Stimulated activated CD4-positive, alpha-beta T cell treated with anti-CD3 and anti-CD28 coated beads, Interleukin-15, amount 100 ng/mL, for 48 hours (primary cell): Measurements from ENCODE around the gene SLC15A2.
"Not testable (repeated sequence)": the region's sequence is repeated elsewhere in the genome, so short reads cannot be mapped to it uniquely, and the experiment has no call there.

Experiments
- DNase-seq, 2 donors: peaks; one replicate each; pipeline ENCODE4 v3.0.0-alpha.2; 2020; ENCODE audit warnings: low read depth in 2 of 2

SLC15A2 gene, protein sequence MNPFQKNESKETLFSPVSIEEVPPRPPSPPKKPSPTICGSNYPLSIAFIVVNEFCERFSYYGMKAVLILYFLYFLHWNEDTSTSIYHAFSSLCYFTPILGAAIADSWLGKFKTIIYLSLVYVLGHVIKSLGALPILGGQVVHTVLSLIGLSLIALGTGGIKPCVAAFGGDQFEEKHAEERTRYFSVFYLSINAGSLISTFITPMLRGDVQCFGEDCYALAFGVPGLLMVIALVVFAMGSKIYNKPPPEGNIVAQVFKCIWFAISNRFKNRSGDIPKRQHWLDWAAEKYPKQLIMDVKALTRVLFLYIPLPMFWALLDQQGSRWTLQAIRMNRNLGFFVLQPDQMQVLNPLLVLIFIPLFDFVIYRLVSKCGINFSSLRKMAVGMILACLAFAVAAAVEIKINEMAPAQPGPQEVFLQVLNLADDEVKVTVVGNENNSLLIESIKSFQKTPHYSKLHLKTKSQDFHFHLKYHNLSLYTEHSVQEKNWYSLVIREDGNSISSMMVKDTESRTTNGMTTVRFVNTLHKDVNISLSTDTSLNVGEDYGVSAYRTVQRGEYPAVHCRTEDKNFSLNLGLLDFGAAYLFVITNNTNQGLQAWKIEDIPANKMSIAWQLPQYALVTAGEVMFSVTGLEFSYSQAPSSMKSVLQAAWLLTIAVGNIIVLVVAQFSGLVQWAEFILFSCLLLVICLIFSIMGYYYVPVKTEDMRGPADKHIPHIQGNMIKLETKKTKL

DNA sequence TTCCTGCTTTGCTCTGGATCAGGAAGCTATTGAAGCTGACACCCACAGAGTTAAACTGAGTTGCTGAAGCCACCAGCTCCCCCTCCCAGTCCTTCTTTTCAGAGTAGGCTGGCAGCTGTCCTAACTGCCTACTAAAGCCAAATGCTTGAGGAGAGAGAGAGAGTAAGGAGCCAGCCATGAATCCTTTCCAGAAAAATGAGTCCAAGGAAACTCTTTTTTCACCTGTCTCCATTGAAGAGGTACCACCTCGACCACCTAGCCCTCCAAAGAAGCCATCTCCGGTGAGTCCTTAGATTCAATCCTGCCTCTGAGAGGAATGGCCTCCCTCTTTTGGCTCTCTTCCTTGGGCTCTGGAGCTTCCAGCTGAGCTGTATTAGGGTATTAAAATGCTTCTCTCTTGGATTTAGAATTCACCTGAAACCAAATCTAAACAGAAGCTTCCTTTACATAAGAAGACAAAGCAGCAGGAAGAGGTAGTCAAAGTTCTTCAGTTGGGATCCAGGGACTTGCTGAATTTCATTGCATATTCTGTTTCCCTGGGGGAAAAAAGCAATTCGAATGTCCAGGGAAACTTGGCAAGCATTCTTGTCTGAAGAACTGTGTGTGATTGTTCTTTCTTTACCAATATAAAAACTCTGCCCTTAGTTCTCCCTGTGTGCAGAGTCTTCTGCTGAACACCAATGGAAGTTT lies at the start of gene SLC15A2:
TSS of gene SLC15A2 (plus strand) at position 101 of the 690 bp plus-strand sequence. CDS start at position 177, 76 bp downstream.
- DNase-seq = no peak

DNA sequence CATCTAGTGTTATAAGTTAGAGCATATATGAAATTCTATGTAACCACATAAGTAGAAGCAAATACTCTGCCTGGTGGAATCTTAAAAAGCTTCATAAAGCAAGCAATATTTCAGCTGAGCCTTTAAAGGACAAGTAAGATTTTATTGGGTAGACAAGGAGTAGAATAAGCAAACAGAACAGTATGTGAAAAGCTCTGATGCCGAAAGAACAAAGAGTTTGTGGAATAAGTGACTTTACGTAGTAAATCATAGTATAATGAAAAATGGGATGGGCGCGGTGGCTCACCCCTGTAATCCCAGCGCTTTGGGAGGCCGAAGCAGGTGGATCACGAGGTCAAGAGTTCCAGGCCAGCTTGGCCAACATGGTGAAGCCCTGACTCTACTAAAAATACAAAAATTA lies 49.3 kb upstream of the SLC15A2 start:
- no peak for DNase-seq

DNA sequence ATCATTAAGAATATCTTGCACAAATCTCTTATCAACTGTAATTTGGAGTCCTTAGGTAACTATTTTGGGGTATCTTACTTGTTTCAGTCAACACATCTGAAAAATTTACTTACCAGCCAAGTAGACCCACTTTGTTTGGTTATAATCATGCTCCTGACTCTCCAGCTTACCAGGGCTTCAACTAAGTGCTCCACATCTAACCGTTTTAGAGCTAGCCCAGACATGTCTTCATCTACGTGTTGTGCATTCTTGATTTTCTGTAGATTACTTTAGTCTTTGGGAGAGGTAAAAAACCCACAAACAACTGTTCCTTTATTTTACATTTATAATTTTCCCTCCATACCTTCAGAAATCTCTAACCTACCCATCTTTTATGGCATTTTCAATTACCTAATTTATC lies 41.9 kb upstream of the SLC15A2 start:
- DNase-seq = no peak

DNA sequence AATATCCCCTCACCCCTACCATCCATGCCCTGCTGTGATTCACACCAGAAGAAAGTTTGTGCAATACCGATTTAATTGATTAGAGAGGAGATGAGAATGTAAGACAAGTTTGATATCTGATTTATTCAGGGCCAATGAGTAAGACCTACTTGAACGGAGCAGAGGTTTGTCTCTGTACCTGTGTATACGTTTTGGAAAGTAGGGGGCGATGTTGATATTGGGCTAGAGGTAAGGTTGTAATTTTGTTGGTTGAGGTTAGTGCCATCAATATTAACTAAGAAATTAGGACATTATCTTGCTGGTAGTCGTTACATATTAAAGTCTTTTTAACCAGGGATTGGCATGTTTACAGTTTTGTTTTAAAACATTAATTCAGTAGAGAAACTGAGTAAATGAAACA lies 38.6 kb upstream of the SLC15A2 start:
- no peak for DNase-seq

DNA sequence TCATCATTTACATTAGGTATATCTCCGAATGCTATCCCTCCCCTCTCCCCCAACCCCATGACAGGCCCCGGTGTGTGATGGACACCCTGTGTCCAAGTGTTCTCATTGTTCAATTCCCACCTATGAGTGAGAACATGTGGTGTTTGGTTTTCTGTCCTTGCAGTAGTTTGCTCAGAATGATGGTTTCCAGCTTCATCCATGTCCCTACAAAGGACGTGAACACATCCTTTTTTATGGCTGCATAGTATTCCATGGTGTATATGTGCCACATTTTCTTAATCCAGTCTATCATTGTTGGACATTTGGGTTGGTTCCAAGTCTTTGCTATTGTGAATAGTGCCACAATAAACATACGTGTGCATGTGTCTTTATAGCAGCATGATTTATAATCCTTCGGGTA lies 36.4 kb upstream of the SLC15A2 start:
- not testable (repeated sequence) for DNase-seq

DNA sequence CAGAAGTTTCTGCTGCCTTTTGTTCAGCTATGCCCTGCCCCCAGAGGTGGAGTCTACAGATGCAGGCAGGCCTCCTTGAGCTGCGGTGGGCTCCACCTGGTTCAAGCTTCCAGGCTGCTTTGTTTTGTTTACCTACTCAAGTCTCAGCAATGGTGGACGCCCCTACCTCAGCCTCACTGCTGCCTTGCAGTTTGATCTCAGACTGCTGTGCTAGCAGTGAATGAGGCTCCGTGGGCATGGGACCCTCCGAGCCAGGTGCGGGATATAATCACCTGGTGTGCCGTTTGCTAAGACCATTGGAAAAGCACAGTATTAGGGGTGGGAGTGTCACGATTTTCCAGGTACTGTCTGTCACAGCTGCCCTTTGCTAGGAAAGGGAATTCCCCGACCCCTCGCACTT lies 31.0 kb upstream of the SLC15A2 start:
- DNase-seq = not testable (repeated sequence)

DNA sequence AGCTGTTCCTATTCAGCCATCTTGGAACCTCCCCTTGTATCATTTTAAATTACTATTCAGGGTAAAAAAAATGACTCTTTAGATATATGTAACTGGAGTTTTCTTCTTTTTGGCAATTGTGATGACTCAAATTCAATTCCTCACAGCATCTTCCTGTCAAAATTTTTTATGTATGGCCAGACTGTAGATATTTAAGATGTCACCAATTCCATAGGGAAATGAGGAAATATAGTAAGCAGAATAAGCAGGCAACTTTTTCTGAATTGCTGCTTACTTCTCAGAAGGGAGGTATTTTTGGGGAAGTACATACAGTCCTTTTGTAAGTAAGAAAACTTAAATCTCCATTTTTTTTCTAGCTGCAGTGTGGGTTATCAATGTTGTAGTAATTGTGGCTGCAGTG lies 30.4 kb upstream of the SLC15A2 start:
- DNase-seq = no peak

DNA sequence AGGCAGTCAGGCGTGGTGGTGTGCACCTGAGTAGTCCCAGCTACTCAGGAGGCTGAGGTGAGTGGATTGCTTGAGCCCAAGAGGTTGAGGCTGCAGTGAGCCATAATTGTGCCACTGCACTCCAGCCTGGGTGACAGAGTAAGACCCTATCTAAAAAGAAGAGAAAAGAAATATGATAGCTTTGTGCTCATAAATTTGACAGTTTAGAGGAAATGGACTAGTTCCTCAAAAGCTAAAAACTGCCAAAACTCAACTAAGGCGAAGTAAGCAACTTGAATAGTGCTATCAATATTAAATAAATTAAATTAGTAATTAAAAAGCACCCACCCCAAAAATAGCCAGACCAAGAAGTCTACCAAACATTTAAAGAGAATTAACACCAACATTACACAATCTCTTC lies 24.5 kb upstream of the SLC15A2 start:
- DNase-seq = no peak

DNA sequence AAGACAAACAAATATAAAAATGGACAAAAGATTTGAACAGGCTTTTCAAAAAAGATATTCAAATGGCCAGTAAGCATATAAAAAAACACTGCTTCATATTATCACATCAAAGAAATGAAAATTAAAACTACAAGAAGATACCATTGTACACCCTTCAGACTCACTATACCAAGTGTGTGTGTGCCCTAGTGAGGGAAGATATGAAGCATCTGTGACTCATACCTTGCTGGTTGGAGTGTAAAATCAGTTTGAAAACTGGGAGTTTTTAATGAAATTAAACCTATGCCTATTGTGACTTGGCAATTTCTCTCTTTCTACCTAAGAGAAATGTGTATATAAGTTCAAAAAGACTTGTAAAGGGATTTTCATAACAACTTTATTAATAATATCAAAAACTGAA lies 23.5 kb upstream of the SLC15A2 start:
- no peak for DNase-seq

DNA sequence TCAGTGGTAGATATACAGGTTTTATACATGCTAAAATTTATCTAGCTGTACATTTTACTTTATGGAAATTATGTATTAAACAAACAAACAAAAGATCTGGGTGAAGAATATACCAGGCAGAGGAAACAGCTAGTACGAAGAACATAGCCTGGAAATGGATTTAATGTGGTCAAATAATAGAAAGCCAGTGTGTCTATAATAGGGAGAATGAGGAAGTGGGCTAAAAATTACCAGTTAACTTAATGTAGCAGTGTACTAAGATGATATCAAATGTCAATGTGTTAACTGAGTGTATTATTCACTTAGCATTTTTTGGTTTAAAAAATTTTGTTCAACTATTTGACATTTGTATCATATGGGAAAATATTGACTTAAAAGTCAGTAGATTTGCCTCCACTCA lies 22.8 kb upstream of the SLC15A2 start:
- no peak for DNase-seq

DNA sequence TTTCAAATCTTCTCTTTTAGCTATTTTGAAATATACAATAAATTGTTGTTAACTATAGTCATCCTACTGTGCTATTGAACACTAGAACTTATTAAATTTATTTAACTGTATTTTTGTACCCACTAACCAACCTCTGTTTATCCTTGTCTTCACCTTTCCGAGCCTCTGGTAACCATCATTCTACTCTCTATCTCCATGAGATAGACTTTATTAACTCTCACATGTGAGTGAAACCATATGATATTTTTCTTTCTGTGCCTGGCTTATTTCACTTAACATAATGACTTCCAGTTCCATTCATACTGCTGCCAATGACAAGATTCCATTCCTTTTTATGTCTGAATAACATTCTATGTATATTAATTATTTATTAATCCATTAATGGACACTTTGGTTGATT lies 15.8 kb upstream of the SLC15A2 start:
- no peak for DNase-seq

DNA sequence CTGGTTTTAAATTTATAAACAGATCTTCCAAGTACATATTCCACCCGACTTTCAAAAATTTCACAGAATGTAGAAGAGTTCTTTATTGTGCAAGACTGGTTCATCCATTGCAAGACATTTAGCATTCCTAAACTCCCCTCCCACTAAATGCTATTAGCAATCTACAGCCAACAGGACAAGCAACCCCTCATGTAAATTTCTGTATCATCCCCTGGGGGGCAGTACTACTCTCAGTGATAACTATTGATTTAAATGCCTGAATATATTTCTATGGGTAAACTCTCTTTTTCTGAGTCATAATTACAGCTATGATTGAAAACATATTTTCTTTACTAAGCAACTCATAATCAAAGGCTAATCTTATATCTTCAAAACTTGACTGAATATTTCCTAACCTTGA lies 10.7 kb upstream of the SLC15A2 start:
- no peak for DNase-seq

DNA sequence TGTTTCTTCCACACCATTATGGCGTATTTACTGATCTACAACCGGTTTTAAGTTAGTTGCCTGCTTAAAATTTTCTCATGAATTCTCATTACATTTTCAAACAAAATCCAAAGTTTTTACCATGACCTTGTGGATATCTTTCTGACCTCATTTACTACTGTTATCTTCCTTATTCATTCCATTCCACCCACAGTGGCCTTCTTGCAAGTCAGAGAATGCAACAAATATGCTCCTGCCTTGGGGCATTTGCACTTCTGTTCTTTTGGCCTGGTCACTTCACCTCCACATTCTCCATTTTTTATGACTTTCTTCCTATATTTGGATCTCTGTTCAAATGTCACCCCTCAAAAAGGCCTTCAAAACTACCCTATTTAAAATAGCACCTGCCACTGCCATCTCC lies 8.8 kb upstream of the SLC15A2 start:
- no peak for DNase-seq

DNA sequence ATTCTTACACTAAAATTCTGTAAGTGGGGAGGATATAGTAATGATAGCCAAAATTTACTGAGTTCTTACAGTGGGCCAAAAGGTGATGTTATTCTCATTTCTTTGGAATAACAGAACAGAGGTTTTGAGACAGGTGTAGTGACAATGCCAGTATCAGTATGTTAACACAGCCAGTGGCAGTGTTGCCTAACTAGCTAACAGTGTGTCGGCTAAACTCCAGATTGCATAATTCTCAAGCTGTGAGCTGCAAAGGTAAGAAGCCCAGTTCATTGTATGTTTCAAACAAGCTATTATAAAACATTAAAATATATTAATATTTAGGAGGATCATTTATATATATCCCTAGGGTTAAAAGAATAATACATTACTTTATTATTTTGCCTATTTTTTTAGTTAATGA lies 920 bp downstream of the SLC15A2 start:
- DNase-seq = no peak

DNA sequence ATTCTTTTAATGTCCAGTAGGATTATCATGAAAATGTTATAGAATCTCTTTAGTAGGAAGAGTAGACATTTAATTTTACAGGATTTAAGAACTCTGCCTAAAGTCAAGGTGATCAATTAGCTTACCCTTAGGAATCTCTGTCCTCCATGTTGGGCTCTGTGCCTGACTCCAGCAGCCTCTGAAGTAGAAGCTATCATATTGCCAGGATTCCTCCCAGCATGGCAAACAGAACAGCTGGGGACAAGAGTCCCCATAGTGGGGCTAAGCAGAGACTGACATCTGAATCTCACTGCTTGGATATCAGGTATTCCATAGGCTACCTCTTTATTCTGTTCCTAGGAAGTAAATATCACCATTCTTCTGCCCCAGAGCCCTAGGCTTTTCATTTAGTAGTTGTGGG lies 1.5 kb downstream of the SLC15A2 start:
- no peak for DNase-seq

DNA sequence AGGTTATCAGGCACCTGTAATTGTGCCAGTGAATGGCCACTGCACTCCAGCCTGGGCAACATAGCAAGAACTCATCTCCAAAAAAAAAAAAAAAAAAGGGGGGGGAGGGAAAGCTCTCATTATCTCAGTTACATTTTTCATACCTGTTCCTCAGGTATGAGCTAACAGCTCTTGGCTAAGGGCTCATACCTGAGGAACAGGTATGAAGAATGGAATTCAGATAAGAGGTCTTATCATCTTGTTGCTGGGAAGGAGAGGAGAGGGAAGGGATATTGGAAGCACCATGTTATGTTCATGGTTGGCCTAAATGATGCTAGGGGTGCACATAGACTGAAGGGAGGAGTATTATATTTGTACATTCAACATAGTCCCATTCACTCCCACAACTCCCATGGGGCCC lies 2.6 kb downstream of the SLC15A2 start:
- no peak for DNase-seq

DNA sequence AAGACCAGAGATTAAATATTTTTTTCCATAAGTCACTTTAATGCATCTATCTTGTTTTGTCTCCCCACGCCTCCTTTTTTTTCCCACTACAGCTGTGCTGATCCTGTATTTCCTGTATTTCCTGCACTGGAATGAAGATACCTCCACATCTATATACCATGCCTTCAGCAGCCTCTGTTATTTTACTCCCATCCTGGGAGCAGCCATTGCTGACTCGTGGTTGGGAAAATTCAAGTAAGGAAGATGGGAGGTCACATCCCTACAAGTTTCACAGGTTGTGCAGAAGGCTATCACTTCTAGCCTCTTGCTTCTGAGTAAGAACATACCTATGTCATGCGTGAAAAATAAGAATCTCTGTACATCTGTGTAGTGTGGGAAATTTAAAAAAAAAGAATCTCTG lies 3.1 kb downstream of the SLC15A2 start:
- no peak for DNase-seq

DNA sequence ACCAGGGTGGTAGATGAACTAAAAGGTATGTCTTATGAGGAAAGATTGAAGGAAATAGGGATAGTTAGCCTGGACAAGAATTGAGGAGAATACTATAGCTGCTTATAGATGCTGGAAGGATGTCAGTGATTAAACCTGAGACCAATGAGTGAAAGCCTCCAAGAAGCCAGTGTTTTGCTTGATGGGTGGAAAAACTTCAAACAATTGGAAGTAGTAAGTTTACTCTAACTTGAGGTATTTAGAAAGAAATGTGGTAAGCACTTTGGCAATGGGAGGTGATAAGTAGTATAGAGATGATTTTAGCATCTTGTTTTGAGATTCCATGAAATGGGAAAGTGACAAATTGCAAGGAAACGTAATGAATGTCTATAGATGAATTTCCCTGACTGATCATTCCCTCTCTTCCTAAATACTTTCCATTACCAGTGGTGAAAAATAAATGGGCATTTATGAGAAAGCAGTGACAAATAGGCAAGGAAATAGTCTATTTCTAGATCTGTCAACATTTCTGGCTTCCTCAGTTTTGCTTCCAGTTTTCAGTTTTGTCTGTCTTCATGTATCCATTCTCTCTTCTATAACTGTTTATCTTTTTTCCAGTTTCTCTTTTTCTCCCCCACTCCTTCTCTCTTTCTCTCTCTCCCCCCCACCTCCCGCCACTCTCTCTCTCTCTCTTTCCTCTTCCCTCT lies 19.2 kb downstream of the SLC15A2 start:
- no peak for DNase-seq

DNA sequence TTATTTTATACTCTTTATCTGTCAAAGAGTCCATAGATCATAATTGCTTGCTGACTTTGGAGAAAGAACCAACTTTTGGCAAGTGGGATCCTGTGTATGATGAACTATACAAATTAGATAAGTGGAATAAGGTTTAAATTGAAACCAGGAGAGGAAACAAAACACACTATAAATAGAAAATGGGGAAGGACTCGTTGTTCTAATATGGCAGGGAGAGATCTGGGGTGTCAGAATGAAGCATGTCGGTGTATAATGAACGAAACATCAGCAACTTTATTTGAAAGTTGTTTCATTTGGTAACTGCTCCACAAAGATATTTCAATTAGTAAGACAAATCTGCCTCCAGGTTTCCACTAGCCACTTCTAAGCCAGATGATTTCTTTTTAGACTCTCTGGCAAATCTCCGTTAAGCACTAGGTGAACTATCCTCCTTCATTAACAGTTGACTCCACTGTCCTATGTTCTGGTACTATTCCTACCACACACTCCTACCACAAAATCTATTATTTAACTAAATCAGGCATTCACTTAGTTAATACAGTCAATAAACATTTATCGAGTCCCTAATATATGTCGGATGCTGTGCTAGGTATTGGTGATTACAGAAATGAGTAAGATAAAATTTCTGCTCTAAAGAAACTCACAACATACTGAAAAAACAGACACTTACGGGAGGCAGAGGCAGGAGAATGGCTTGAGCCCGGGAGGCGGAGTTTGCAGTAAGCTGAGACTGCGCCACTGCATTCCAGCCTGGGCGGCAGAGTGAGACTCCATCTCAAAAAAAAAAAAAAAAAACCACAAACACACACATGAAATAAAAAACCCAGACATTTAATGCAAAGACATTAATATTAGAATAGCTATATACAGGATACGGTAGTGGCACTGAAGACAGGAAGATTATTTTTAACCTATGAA lies 20.1 kb downstream of the SLC15A2 start:
- no peak for DNase-seq

DNA sequence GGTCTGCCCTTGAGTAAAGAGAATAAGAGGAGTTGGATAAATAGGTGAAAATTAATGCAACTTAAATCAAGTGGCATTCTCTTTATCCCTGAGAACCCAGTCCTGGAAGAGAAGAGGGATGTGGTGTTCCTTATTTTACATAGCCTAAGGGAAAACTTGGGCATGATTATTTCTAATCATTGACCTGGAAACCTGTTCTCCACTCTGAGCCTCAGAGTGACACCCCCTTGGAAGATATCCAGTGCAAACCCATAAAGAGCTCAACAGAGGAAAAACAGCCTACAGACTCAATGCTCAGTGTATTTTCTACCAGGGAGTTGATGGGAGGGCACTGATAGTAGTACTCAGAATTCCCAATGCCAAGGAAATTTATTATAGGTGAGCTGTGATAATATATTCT lies 22.0 kb downstream of the SLC15A2 start:
- DNase-seq = no peak
